ENCODE data around the gene ARHGAP21.

ARHGAP21 gene

GRCh38 chr10:24579906-24580305 is 143.8 kb downstream of the ARHGAP21 start:
- in situ Hi-C loops (cut with HindIII; ENCODE audit: low sequenced_read_pairs): no loop called here

DNA sequence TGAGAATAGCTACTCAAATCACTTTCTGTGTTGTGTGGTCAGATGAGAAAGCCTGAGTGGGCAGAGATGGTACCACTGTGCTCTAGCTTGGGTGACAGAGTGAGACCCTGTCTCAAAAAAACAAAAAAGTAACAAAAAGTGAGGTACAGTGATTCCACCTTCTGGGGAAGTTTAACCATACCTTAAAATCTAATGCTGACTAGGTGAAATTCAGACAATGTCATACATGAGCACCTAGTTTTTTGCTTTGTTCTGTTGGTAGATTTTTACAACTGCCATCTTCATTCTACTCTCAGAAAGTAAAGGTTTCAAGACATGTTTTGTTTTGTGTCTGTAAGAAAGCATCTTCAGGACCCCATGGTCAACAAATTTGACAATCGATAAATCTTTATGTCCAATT is 144.2 kb downstream of the ARHGAP21 start:
- in situ Hi-C loops (cut with HindIII; ENCODE audit: low sequenced_read_pairs): no loop called here

- in situ Hi-C loops (cut with HindIII; ENCODE audit: low sequenced_read_pairs): no loop called here
Observed at GRCh38 chr10:24575481-24576002, 148.1 kb downstream of the ARHGAP21 start.

- in situ Hi-C loops (cut with HindIII; ENCODE audit: low sequenced_read_pairs): no loop called here
Observed at GRCh38 chr10:24574578-24575155, 149.0 kb downstream of the ARHGAP21 start.

DNA sequence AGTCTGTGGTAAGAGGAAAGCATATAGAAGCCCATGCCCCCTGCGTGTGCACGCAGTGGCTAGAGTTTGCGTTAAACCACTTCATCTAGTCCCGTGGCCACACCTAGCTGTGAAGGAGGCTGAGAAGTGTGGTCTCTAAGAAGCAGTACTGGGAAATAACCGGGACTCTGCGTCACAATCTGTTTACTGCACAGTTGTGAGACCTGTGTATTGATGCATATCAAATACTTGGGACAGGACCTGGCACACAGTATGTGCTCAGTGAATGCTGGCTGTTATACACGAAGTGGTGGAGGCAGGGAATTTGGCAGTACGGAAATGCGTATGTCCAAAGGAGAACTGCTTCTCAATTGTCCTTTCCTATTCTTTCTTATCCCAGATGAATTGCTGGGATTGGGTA is 149.5 kb downstream of the ARHGAP21 start:
- in situ Hi-C loops (cut with HindIII; ENCODE audit: low sequenced_read_pairs): no loop called here

GRCh38 chr10:24571870-24572450 is 151.7 kb downstream of the ARHGAP21 start:
- in situ Hi-C loops (cut with HindIII; ENCODE audit: low sequenced_read_pairs): no loop called here

GRCh38 chr10:24570658-24571426 is 152.8 kb downstream of the ARHGAP21 start:
- in situ Hi-C loops (cut with HindIII; ENCODE audit: low sequenced_read_pairs): no loop called here

GRCh38 chr10:24569828-24570657 is 153.6 kb downstream of the ARHGAP21 start:
- in situ Hi-C loops (cut with HindIII; ENCODE audit: low sequenced_read_pairs): no loop called here

- in situ Hi-C loops (cut with HindIII; ENCODE audit: low sequenced_read_pairs): no loop called here
Observed at GRCh38 chr10:24569330-24569796, 154.3 kb downstream of the ARHGAP21 start.

- in situ Hi-C loops (cut with HindIII; ENCODE audit: low sequenced_read_pairs): no loop called here
Observed at GRCh38 chr10:24568042-24568441, 155.6 kb downstream of the ARHGAP21 start.

DNA sequence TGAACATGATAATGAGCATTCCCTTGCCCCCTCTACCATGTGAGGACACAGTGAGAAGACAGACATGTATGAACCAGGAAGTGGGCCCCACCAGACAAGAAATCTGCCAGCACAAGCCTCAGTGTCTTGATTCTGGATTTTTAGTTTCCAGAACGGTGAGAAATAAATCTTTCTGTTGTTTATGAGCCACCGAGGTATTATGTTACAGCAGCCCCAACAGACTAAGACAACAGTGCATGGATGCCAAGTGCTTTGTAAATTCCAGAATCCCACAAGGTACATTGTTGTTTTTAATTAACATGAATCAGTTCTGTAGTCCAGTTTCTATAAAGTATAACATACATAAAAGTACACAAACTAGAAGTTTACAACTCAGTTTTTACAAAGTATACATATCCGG is 162.2 kb downstream of the ARHGAP21 start:
- in situ Hi-C loops (cut with HindIII; ENCODE audit: low sequenced_read_pairs): no loop called here

DNA sequence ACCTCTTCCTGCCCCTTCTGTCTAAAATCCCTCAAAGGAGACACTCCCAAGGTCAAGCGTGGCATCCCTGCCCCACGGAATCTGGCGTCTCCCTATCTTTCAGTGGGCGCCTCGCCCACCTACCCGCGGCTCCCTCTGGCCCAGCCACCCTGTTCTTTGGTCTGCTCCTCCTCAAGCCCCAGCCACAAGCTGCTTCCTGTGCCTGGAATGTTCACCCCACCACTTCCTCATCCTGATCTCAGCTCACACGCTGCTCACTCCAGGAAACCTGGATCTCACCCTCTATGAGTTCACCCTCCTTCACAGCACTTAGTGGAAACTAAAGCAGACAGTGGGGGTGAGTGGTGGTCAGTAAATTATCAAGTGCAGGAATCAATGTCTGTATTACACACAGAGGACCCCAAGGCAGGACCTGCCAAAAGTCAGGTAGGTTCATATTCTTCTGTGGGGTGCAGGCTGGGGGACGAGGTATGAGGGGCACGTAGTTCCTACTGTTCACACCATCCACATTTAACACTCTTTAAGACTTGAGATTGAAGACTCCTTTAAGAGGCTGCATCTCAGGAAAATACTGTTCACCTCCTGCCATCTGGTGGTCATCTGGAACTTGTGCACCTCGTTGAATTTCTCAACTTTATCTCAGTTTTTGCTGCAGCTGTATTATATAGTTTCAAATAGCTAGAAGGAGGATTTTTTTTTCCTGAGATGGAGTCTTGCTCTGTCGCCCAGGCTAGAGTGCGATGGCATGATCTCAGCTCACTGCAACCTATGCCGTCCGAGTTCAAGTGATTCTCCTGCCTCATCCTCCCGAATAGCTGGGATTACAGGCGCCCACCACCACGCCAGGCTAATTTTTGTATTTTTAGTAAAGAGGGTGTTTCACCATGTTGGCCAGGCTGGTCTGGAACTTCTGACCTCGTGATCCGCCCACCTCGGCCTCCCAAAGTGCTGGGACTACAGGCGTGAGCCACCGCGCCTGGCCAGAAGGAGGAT is 166.6 kb downstream of the ARHGAP21 start:
- in situ Hi-C loops (cut with HindIII; ENCODE audit: low sequenced_read_pairs): no loop called here

DNA sequence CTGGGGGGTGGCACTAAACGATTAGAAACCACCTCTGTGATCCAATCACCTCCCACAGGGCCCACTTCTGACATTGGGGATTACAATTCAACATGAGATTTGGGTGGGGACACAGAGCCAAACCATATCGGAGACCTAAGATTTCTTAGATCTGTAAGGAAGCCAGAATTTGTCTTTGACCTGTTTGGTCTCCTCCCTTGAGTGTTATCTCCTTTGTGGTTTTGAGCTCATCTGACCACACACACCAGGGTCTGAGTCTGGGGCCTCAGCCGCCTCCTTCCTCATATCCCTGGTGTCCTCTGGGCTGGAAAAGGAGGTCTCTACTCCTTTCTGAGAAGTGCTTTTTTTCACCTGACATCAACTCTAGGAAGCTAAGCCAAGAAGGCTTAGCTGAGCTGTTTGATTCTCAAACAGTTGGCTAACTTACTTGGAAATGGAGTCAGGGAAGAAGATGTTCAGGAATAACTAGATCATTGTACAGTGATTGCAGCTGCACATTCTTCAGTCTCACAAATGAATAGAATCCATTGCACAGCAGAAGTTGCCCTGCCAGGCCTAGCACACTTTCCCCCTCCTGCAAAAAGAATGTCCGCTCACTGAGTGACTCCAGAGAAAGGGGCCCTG is 167.4 kb downstream of the ARHGAP21 start:
- in situ Hi-C loops (cut with HindIII; ENCODE audit: low sequenced_read_pairs): no loop called here

DNA sequence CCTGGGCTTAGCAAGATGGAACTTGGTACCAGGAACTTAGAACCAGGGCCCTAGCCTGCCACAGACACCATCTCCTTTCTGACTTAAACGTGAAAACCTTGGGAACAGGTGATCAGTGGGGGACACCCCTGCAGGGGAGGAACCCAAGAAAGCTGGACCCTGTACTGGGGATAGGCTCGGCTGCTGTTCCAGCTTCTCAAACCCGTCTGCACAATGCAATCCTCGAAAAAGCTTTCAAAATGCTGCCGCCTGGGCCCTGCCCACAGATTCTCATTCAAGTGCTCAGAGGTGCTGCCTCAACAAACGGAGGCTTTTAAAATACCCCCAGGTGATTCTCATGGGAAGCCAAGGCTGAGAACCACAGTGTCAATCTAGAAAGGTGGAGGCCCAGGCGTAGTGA is 169.7 kb downstream of the ARHGAP21 start:
- in situ Hi-C loops (cut with HindIII; ENCODE audit: low sequenced_read_pairs): no loop called here

GRCh38 chr10:24553051-24553612 is 170.6 kb downstream of the ARHGAP21 start:
- in situ Hi-C loops (cut with HindIII; ENCODE audit: low sequenced_read_pairs): no loop called here

GRCh38 chr10:24552346-24553016 is 171.2 kb downstream of the ARHGAP21 start:
- in situ Hi-C loops (cut with HindIII; ENCODE audit: low sequenced_read_pairs): no loop called here

DNA sequence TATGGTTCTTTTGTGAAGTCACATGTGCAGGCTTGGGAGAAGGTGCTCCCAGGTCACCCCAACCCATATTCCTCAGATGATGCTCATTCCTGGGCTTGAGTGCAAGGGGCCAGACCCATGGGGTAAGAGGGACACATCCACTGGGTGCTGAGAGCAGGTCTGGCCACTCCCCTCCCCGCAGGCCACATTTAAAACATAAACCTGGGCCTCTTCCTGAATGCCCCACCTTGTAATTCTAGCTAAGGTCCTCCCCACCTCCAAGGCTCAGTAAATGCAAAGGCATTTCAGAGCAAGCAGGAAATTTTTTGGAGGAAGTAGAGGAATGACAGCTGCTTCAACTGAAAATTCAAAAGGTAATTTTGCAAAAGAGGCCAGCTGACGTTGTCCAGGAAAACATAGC is 172.5 kb downstream of the ARHGAP21 start:
- in situ Hi-C loops (cut with HindIII; ENCODE audit: low sequenced_read_pairs): no loop called here

GRCh38 chr10:24550680-24551079 is 173.0 kb downstream of the ARHGAP21 start:
- in situ Hi-C loops (cut with HindIII; ENCODE audit: low sequenced_read_pairs): no loop called here

DNA sequence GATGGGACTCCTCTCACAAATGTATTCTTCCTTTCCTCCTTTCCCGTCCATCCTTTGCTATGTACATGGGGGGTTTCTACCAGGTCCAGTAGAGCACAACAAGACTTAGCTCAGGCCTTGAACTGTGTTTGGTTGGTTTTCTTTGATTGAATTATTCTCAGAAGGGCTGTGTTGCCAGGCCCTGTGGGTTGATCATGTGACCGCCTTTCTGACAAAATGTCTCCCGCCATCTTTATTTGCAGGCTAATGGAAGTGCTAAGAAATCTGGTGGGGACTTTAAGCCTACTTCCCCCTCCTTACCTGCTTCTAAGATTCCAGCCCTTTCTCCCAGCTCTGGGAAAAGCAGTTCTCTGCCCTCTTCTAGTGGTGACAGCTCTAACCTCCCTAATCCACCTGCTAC is 178.1 kb downstream of the ARHGAP21 start:
- in situ Hi-C loops (cut with HindIII; ENCODE audit: low sequenced_read_pairs): no loop called here
